NCI-H2196 treated with DMSO at 0.1 percent for 48 hours (cell line): ENCODE measurements around the gene ADPRHL1.

Experiments used
- DNase-seq: peaks from one replicate; lab custom pipeline; 2025; ENCODE audit not compliant: unreplicated experiment; lab: John Stamatoyannopoulos, UW

The ADPRHL1 gene

DNA sequence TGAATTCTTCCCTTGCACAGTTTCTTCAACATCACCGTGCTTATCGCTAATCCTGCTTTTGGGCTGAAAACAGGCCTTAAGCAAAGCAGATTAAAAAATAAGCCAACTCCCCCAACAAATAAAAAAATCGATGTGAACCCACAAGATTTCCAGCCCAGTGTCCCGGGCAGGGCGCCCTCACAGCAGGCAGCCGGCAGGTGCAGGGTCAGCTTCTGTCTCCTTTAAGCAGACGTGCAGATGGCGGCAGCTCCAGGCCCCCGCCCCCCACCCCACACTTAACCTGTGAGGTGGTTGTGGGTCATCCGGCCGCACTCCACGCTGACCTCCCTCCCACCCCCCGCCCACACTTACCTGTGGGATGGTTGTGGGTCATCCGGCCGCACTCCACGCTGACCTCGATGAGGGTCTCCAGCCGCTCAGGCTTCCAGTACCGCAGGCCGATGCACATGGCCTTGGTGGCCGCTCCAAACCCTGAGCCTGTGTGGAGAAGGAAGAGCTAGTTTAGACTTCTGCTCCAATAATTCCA, 19.8 kb downstream of the ADPRHL1 start:
- no peak for DNase-seq

DNA sequence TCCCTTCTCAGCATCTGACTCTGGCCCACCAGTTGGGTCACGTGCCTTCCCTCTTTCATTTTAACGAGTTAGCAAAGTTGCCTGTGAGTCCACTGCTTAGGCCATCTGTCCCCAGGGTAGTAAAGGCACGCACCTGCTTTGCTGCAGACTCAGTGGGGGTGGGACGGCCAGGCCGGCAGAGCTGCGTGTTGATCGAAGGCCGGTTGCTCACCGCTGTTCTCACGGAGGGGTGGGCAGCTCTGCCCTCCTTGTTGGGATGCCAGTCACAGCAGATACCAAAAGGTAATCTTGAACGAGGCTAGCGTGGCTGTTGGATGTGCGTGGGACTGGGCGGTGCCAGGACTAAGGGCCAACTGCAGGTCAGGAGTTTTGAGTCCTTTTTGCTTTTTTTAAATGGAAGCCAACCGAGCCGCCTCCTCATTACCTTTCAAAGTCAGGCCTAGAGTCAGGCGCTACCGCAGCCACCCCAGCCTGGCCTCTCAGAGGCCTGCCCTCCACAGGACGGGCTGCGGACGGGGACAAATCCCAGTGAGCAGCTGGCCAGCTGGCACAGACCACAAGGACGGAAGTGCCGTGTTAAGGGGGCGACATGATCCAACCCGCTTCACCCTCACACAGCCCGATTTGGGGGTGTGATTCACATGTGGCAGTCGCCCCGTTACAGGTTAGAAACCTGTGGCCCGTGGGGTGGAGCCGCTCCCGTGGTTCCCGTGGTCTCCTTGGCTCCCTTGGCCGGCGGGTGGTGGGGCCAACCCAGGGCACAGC, 20.6 kb downstream of the ADPRHL1 start:
- DNase-seq = no peak

DNA sequence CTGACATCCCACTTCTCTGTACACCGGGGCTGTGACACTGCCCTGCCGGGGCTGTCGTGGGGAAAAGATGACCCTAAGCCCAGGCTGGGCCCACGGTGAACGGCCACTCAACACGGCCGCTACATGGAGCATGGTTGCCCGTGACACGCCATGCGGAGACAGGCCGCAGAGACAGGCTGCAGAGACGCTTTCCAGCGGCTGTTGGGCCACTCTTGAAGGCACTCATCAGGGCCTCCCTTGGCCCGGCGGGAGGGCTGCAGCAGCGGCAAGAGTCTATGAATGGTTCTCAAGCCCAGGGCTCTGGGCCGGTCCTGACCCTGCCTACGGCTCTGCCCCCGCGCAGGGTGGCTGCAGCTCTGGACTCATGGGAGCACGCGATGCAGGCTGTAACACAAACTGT, 22.1 kb downstream of the ADPRHL1 start:
- DNase-seq = no peak

DNA sequence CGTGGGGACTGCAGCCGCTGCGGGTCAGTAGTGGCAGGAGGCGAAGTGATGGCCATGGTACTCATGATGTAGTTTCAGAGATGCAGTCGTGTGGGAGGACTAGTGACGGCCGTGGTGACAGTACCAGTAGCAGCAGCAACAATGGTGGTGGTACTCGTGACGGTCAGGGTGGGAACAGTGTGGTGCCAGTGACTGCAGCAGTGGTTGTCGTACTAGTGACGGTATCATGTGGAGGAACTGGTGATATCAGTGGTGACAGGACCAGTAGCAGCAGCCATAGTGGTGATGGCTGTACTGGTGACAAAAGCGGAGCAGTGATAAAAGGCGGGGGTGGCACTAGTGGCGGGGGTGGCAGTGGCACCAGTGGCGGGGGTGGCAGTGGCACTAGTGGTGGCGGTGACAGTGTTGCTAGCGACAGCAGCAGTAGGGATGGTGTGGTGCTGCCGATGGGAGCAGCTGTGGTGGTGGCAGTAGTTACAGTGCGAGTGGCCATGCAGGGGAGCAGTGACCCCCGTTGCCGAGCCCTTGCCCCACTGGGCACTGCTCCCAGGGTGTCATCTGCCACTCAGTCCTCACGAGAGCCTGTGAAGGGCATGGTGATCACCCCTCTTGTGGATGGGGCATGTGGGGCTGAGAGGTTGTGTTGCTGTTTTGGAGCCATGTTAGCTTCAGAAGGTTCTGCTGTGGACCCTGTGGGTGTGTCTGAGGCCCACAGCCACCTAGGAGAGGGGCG, 22.7 kb downstream of the ADPRHL1 start:
- DNase-seq = no peak

DNA sequence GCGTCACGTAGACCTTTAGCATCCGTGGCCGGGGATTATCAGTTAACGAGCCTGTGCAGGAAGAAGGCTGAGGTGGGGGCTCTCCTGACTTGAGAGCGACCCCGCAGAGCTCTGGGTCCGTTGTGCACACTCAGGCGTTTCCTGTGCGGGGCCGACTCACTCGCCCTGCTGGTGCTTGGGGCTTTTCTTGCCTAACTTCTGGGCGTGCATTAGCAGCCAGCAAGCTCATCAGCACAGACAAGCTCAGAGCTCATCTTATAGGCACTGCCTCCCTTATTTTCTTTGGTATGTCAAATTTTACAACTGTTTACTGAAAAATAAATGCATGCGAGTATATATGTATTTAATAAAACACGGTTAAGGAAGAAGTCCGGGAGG, 23.7 kb downstream of the ADPRHL1 start:
- DNase-seq = no peak

DNA sequence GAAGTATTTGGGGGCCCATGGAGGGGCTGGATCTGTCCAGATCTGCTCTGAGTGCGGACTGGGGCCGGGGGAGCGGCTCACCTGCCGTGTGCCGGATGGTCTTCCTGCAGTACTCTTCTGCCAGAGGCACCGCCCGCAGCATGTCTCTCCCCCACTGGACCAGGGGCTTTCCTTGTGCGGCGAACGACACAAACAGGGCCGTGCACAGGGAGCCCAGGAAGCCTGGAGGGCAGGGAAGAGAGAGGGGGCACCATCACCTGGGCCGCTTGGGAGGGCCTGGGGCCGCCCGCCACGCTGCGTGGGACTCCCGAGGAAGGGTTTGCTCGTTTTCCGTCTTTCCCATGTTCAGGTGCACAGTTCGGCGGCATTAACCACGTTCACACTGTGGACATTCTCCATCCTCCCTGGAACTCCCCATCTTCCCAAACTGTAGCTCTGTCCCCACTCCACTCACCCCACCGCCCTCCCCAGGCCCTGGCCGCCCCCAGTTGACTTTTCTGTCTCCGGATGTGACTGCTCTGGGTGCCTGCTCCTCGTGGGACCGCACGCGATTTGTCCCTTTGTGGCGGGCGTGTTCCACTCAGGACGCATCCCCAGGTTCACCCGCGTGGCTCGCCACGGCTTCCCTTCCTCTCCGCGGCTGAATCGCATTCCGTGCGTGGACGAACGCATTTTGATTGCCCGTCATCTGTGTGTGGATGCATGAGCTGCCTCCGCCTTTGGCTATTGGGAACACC, 24.2 kb downstream of the ADPRHL1 start:
- DNase-seq = no peak

DNA sequence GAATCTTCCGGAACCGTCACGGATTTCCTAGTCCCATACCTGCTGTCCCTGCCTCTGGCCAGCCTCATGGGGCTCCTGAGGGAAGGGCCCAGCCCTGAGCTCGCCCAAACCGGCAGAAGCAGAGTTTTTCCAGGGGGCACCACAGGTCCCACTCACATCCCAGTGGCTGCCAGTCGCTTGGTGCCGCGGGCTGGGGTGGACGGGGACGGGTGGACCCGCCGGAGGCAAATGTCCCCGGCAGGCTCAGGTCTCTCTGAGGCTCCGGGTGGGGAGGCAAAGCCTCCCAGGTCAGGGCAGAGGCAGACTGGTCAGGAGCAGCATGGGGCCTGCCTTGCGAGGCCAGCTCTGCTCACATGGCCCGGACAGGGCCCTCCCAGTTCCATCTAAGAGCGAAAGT, 24.8 kb downstream of the ADPRHL1 start:
- DNase-seq = no peak

DNA sequence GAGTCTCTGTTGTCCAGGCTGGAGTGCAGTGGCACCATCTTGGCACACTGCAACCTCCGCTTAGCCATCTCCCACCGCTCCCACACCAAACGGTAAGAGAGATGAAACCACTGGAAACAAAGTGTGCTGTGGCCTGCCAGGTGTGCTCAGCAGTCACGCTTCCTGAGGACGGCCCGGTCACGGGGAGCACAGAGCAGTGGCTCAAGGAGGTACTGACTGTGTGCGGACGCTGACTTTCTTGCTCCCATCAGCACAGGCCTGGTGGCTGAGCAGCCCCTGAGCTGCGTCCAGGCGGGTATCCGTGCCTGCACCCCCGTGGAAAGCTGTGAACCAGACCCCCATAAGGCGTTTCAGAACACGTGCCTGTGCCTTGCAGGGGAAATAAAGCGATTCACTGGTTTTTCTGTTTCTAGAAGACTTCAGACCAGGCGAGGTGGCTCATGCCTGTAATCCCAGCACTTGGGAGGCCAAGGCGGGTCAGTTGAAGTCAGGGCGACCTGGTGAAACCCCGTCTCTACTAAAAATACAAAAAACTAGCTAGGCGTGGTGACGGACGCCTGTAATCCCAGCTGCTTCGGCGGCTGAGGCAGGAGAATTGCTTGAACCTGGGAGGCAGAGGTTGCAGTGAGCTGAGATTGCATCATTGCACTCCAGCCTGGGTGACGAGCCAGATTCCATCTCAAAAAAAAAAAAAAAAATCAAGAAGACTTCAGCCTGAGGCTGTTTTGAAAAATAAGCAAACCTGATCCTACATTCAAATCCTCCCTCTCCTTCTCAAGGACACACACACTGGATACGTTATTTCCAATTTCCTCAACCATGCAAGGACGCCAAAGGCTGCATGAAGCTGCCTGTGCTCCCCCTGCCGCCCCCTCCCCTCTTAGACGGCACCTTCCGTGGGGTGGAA, 25.5 kb downstream of the ADPRHL1 start:
- DNase-seq = no peak

DNA sequence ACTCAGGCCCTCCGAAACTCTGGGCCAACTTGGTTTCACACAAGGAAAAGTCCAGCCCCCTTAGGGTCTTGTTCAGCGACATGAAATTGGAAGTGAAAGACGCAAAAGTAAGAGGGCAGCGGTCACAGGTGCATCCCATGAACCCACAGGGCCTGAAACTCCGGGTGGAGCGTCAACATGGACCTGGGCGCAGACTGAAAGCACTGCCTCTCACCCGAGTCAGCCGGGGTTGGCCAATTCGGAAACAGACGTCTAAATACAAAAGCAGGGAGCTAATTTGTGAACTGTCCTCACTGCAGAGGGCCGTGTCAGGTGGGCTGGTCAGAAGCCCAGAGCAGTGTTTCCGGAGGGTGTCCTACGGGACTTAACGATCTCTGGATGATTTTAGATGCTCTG, 26.7 kb downstream of the ADPRHL1 start:
- no peak for DNase-seq

DNA sequence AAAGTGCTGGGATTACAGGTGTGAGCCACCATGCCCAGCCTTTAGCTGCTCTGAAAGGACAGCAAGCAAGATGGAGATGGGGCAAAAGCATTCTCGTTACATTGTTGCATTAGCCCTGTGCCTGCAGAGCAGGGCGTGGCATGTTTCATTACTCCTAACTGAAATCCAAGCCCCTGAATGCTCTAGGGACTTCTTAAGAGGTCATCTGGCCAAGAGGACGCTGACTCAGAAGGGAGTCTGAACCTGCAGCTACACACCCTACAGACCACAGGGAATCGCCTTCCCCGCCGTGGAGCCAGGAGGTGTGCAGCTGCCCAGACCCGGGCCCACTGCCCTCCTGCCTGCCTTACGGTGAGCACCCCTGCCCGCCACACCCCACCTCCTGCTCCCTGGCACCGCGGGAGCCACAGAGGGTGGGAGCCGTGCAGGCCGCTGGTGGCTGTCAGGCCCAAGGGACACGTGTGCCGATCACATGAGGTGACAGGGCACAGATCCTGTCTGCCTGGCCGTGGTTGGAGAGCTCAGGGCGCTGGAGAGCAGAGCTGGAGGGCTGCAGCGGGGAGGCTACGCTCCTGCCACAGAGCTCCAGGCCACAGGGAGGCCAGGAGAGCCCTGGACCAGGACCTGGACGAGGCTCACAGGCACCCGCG, 27.2 kb downstream of the ADPRHL1 start:
- no peak for DNase-seq

DNA sequence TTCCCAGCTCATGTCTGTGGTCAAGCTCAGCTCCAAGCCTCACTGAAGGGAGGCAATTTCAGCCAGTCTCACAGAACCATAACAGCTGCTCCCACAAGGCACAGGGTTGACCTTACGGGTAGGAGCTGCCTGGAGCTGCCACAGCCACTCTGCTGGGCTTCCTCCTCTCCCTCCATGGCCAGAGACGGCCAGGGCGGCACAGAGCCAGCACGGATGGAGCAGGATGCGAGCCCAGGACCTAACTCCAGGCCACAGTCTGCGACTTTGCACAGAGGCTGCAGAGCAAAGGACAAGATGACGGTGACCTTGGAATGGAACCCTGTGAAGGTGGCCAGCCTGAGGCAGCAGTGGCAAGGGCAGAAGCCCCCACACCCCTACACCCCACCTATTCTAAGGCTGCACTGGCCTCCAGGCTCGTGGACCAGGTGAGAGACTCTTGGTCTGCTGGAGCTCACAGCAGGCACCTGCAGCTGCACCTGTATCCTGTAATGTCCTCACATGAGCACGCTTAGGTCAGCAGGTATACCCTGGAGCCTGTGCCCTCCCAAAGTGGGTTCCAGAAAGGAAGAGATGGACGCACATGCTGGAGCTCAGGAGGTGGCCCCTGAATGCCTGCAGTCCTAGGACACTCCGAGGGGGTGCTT, 29.6 kb downstream of the ADPRHL1 start:
- DNase-seq = no peak

DNA sequence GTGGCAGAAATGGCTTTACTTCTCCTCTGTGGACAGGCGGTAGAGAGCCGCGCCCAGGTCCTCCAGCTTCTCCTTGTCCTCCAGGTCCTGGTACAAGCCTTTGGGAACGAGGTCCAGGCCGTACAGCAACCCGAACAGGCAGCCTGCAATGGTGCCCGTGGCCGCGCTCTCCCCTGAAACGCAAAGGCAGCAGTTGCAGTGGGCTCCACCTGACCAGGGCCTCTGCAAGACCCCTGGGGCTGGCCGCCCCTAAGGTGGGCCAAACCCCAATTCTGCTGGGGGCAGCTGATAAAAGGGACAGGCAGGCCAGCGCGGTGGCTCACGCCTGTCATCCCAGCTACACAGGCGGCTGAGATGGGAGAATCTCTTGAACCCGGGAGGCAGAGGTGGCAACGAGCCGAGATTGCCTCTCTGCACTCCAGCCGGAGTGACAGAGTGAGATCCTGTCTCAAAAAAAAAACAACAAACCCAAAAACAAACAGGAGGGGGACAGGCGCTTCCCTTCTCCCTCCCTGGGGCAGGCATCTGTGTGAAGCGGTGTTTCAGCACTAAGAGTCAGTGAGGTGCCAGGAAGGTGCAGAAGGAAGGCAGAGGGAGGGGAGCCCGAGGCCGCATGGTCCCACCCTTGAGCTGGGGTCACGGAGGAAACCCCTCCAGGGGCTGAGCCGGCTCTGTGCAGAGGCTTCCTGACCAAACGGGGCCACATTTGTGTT, 30.3 kb downstream of the ADPRHL1 start:
- no peak for DNase-seq

DNA sequence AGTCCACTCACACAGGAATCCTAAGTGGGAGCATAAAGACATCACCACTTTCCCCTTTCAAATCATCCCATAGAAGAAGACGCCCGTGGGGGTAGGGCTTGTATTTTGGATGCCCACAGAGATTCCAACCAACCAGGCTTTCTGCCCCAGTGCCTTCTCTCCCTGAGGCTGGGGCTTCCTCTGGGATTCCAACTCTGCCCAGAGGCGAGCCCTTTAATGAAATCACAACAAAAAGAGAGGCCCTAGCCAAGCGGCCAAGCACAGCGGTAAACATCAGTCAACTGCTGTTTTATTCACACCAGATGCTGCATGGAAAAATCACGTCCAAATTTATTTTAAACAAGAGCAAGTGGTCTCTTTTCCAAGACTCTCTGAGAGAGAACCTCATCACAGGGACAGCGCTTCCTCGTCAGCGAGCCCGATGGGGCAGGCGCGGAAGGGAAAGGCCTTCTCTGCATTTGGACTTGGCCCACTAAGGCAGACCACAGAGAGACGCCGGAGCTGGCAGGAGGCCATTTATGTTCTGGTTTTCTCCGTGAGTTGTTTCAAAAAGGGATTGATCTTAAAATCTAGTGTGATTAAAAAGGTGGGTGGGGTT, 31.5 kb downstream of the ADPRHL1 start:
- DNase-seq = no peak

DNA sequence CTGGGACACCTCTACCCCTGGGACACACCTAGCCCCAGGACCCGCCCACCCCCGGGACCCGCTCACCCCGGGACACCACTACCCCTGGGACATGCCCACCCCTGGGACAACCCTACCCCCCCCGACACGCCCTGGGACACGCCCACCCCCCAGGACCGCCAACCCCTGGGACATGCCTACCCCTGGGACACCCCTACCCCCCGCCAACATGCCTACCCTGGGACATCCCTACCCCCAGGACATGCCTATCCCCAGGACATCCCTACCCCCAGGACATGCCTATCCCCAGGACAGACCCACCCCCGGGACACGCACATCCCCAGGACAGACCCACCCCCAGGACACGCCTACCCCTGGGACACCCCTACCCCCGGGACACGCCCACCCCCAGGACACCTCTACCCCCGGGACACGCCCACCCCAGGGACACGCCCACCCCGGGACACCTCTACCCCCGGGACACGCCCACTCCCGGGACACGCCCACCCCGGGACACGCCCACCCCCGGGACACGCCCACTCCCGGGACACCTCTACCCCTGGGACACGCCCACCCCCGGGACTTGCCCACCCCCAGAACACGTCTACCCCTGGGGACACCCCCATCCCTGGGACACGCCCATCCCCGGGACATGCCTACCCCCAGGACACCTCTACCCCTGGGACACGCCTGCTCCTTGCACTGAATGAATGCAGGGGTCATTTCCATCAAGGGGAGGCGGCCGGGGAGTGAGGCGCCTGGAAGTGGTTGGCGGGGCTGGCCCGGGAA, 32.3 kb downstream of the ADPRHL1 start:
- DNase-seq = no peak

DNA sequence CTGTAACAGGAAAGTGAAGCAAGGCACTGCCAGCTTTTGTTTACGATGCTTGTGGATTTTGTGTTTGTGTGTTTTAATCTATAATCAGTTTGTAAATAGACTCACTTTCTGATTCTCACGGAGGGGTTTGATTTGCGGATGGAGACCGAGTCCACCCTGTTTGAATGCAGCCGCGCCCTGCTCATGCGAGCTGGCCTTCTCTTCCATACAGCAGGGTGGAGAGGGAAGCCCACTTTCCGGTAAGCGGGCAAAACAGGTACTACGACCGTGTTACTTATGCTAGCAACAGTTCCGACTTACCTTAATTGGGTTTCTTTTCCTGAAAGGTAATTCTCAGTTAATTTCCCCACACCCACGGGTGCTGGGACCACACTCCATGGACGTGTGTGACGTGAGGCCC, 33.1 kb downstream of the ADPRHL1 start:
- no peak for DNase-seq

DNA sequence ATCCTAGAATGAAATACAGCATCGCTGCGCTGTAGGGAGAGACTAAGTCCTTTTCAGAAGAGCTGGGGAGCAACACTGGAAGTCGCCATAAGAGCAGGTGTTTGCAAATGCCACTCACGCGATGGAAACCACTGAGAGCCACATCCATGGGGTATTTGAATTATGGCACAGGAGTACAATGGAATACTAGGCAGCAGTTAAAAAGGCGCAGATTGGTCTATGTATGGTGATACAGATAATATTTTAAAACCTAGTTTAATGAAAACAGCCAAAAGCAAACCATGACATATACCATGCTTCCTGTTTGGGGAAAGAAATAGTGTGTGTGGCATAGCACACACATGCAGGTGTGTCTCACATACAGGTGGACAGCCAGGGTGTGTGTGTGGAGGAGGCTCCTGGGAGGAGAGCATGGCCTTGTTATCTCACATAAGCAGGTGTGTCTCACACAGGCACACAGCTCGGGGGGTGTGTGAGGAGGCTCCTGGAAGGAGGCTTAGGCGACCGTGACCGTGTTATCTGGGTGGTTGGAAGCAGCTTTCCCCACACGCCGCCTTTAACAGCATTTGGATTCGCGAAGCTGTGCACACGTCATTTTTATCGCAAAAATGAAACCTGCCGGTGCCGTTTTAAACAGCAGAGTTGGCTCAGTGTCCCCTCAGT, 33.6 kb downstream of the ADPRHL1 start:
- DNase-seq = no peak

DNA sequence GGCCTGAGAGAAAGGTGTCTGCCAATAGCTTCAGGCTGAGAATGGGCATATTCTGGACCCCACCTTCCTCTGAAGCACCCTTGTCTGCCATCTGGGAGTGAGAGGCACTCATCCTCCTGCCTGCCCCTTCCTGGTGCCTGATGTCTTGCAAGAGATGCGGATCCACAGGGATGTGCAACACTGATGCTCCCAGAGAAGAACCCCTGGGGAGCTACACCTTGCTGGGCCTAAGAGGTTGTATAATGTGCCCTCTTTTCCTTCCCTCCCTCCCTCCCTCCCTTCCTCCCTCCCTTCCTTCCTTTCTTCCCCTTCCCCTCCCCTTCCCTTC, 34.6 kb downstream of the ADPRHL1 start:
- DNase-seq = no peak
